Lung (tissue), 12 donors: ENCODE results near the gene PRDM16. TPM values are rescaled to one million over a fixed set of nuclear protein-coding genes. Genes with fewer than 3 reads are reported as not detected.

Experiments
- ATAC-seq: fragments of 200-7000 bp; cut with Tn5 transposase; one replicate; pipeline ENCODE4 v1.9.1; 2020; ENCODE audit warnings: moderate number of reproducible peaks; ENCODE audit not compliant: insufficient read depth, low FRiP score
- DNase-seq, 3 donors: peaks; one replicate each; pipeline ENCODE4 v3.0.0-alpha.2; 2013 to 2017
- H3K27ac ChIP-seq, 2 donors: one replicate each; pipeline ENCODE4 v1.5.1; 2013; ENCODE audit warnings: mild to moderate bottlenecking in 2 of 2, moderate library complexity in 2 of 2, control low read depth in 1 of 2, inconsistent platforms in 1 of 2, low read depth in 1 of 2, low read length in 1 of 2
- H3K27me3 ChIP-seq, 3 donors: one replicate each; pipeline ENCODE4 v1.5.1; 2013; ENCODE audit warnings: low read length in 2 of 3; ENCODE audit not compliant: control insufficient read depth in 3 of 3, insufficient read depth in 3 of 3
- H3K36me3 ChIP-seq, 4 donors: one replicate each; pipeline ENCODE4 v1.5.1; 2013; ENCODE audit warnings: low read length in 4 of 4, mild to moderate bottlenecking in 1 of 4, moderate library complexity in 1 of 4; ENCODE audit not compliant: control insufficient read depth in 4 of 4, insufficient read depth in 4 of 4
- H3K4me1 ChIP-seq, 5 donors: one replicate each; pipeline ENCODE4 v1.5.1; 2013; ENCODE audit warnings: low read length in 5 of 5, mild to moderate bottlenecking in 2 of 5, moderate library complexity in 1 of 5; ENCODE audit not compliant: control insufficient read depth in 5 of 5, insufficient read depth in 5 of 5
- H3K4me3 ChIP-seq: one replicate; pipeline ENCODE4 v1.5.1; 2013; ENCODE audit warnings: mild to moderate bottlenecking, control low read depth, moderate library complexity
- H3K9ac ChIP-seq, 2 donors: one replicate each; pipeline ENCODE4 v1.5.1; 2013; ENCODE audit warnings: low read length in 2 of 2, control low read depth in 1 of 2; ENCODE audit not compliant: insufficient read depth in 1 of 2
- H3K9me3 ChIP-seq, 4 donors: one replicate each; pipeline ENCODE4 v1.5.1; 2013; ENCODE audit warnings: low read length in 3 of 4, mild to moderate bottlenecking in 1 of 4, moderate library complexity in 1 of 4; ENCODE audit not compliant: control insufficient read depth in 4 of 4, insufficient read depth in 3 of 4
- WGBS, 2 donors: extraction: QIAGEN DNeasy Blood & Tissue Kit; methylation state at CpG; one replicate each; pipeline ENCODE4 v1.1.7; 2013; 5-methylcytosine and 5-hydroxymethylcytosine counted together
- polyA plus RNA-seq, 2 donors: library from polyadenylated mRNA; stranded (reverse); fragments of 200-250 nt; gene quantifications; one replicate each; pipeline ENCODE4 v1.2.1, GENCODE V29; 2013
- total RNA-seq, 2 donors: library from RNA; depleted of rRNA in 1 of 2; stranded (reverse); fragments of >200 nt in 1 of 2; gene quantifications; one replicate each; pipeline ENCODE4 v1.2.1, GENCODE V29; 2014 to 2021
- TF ChIP-seq, protein P1 (sequence below): IDR thresholded peaks from 2 replicates; pipeline ENCODE4 v1.5.1; 2012; ENCODE audit warnings: mild to moderate bottlenecking; ENCODE audit errors: control extremely low read depth, extremely low read depth
- donor health status: control.
- donor health status: control.
- donor health status: Bipolar disorder and iron deficiency.
- donor health status: healthy.
- donor health status: DM: yes; HTN: yes; CAD: no.

Gene PRDM16
- total and polyA plus RNA-seq, 4 donors = 2.4 to 36.5 (median 13.1) TPM

DNA sequence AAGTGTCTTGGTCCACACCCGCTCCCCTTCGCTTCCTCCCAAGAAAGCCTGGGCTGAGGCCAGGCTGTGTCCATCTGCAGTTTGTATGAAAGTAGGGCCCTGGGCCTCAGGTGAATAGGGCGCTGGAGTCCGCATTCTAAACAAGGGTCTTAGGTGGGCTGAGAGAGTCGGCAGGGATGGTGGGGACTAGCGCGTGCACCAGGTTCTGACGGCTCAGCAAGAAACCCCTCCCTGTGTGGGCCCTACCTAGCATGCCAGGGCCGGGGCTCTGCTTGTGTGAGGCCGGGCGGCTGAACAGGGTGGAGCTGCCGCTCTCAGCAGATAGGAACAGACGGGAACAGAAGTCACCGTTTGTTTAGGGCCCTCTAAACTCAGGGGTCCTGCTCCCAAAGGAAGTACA is 46.0 kb upstream of the PRDM16 start:
- Histone ChIP-seq H3K4me1 (no peaks in the 10 kb centered on the region), H3K27me3 (peaks cover 0 to 9% (median 4%) of the 10 kb centered on the region in 3 donors), H3K9ac (no peak overlapping the region), H3K36me3 (no peaks in the 10 kb centered on the region), H3K27ac (no peak overlapping the region), H3K4me3 (no peak overlapping the region), H3K9me3 (peaks cover 0 to 2% (median 0%) of the 10 kb centered on the region in 4 donors)
- DNase-seq (no peak), ATAC-seq (no peak)
- TF ChIP-seq, protein P1, sequence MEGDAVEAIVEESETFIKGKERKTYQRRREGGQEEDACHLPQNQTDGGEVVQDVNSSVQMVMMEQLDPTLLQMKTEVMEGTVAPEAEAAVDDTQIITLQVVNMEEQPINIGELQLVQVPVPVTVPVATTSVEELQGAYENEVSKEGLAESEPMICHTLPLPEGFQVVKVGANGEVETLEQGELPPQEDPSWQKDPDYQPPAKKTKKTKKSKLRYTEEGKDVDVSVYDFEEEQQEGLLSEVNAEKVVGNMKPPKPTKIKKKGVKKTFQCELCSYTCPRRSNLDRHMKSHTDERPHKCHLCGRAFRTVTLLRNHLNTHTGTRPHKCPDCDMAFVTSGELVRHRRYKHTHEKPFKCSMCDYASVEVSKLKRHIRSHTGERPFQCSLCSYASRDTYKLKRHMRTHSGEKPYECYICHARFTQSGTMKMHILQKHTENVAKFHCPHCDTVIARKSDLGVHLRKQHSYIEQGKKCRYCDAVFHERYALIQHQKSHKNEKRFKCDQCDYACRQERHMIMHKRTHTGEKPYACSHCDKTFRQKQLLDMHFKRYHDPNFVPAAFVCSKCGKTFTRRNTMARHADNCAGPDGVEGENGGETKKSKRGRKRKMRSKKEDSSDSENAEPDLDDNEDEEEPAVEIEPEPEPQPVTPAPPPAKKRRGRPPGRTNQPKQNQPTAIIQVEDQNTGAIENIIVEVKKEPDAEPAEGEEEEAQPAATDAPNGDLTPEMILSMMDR = no peak
- WGBS, 2 donors = 74 to 81% methylated on average over 14 of the region's 14 CpGs

DNA sequence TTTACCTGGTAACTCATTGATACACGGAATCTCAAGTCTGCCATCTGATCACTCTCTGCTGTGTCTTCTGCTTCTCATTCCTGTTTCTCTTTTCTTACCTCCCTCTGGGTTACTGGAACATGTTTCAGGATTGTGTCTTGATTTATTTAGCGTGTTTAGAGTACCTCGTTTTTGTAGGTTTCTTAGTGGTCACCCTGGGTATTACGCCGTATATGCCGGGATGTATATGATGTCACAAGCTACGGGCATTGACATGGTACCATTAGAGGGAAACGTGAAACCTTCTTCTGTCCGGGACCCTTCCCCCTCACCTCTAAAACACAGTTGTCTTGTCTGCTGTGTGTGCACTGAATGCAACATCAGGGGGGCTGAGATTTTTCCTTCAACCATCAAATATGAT is 45.0 kb upstream of the PRDM16 start:
- TF ChIP-seq, protein P1 = no peak
- WGBS, 2 donors = 81 to 88% methylated on average over 9 of the region's 9 CpGs
- Histone ChIP-seq H3K9me3 (peaks cover 0 to 2% (median 0%) of the 10 kb centered on the region in 4 donors), H3K27me3 (peaks cover 0 to 19% (median 4%) of the 10 kb centered on the region in 3 donors), H3K36me3 (no peaks in the 10 kb centered on the region), H3K27ac (no peak overlapping the region), H3K4me3 (no peak overlapping the region), H3K4me1 (peaks cover 0 to 5% (median 0%) of the 10 kb centered on the region in 5 donors), H3K9ac (no peak overlapping the region)
- ATAC-seq = no peak
- DNase-seq = no peak

DNA sequence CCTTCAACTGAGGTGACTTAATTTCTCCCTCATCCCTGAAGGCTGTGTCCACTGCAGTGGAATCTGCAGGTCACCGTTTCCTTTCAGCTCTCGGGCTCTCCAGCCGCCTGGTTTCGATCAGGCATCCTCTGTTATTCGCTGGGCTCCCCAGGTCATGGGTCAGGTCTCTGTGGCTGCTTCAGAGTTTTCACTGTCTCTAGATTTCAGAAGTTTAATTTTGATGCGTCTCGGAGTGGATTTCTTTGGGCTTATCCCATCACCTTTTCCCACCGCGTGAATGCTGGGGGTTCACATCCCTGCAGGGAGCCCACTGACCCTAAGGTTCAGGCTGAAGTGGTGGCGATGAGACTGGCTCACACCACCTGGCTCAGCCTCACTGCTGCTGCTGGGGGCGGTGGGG is 44.4 kb upstream of the PRDM16 start:
- Histone ChIP-seq H3K9ac (no peak overlapping the region), H3K4me1 (peaks cover 0 to 5% (median 0%) of the 10 kb centered on the region in 5 donors)

More for the DNA sequence above, 44.4 kb upstream of the PRDM16 start:
- no peak for DNase-seq
- Histone ChIP-seq H3K9me3 (peaks cover 0 to 2% (median 0%) of the 10 kb centered on the region in 4 donors), H3K36me3 (no peaks in the 10 kb centered on the region), H3K27ac (no peak overlapping the region), H3K27me3 (peaks cover 0 to 23% (median 4%) of the 10 kb centered on the region in 3 donors), H3K4me3 (no peak overlapping the region)
- TF ChIP-seq, protein P1 = no peak
- 90 to 95% methylated on average over 11 of the region's 11 CpGs for WGBS, 2 donors
- ATAC-seq = no peak
